Erythroblast (primary cell): Measurements from ENCODE around the gene TRAM2.
"Not testable (repeated sequence)": the region's sequence is repeated elsewhere in the genome, so short reads cannot be mapped to it uniquely, and the experiment has no call there.

ENCODE experiments used
- GATA1 ChIP-seq: IDR thresholded peaks from 2 replicates; pipeline ENCODE4 v1.6.1; 2011; ENCODE audit warnings: low read depth, mild to moderate bottlenecking, control low read depth, low read length, moderate library complexity
- POLR2A ChIP-seq: IDR thresholded peaks from 2 replicates; pipeline ENCODE4 v1.6.1; 2011; ENCODE audit warnings: mild to moderate bottlenecking, low read length

GRCh38 chr6:52461194-52461593 is 115.7 kb downstream of the TRAM2 start:
- TF ChIP-seq POLR2A, GATA1: not testable (repeated sequence)
